HFF-Myc (cell line): ENCODE results near the gene LTBP2.

ENCODE experiments used
- DNase-seq: peaks from one replicate; pipeline ENCODE4 v3.0.0-alpha.2; 2011; ENCODE audit warnings: low read depth; ENCODE audit errors: extremely low read depth
- H3K4me3 ChIP-seq: replicated peaks from 2 replicates; pipeline ENCODE4 v1.5.1; 2011; ENCODE audit warnings: low read depth, mild to moderate bottlenecking, control low read depth, low read length
- CTCF ChIP-seq: IDR thresholded peaks from 2 replicates; pipeline ENCODE4 v1.5.1; 2012; ENCODE audit warnings: mild to moderate bottlenecking, low read depth, low read length, control low read depth; ENCODE audit errors: missing control alignments

The LTBP2 gene

DNA sequence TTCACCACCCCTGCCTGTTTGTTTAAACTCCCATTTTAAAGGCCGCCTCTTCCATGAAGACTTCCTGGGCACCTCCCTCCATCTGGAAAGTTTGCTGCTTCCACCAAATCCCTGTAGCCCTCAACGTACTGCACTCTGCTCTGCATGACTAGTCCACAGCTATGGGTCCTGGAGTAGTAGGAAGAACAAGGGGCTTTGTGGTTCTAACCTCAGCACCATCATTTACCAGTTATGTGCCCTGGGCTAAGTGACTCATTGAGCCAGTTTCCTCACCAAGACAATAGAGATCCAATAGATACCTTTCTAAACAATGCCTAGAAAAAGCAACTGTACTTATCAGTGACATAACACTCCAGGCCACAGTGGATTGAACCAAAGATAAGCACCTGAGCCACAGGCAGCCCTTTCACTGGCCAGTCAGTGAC is 8.5 kb upstream of the LTBP2 start:
- H3K4me3 ChIP-seq, result no peak overlapping the region
- peak; percentile 81 for DNase-seq
- no peak for TF ChIP-seq CTCF

DNA sequence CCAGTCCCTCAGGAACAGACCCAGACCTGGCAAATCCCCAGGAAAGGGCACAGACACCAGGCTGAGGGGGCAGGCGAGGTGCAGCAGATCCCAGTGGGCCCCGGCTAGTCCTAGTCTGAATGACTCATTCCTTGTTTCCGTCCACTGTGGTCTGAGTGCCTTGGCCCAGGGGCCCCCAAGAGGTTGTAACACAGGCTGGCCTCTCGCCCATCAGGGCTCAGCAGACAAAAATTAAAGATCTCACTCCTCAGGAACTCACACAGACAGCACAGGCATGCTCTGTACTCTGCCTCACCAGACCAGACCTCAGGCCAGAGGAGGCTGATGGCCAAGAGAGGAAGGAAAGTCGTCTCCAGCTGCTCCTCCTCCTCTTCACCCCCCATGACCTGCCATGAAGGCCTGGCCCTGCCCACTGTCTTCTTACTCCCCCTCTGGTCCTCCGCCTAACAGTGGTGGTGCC is 7.7 kb upstream of the LTBP2 start:
- DNase-seq, result peak; percentile 75
- TF ChIP-seq CTCF, result no peak
- no peak overlapping the region for H3K4me3 ChIP-seq

DNA sequence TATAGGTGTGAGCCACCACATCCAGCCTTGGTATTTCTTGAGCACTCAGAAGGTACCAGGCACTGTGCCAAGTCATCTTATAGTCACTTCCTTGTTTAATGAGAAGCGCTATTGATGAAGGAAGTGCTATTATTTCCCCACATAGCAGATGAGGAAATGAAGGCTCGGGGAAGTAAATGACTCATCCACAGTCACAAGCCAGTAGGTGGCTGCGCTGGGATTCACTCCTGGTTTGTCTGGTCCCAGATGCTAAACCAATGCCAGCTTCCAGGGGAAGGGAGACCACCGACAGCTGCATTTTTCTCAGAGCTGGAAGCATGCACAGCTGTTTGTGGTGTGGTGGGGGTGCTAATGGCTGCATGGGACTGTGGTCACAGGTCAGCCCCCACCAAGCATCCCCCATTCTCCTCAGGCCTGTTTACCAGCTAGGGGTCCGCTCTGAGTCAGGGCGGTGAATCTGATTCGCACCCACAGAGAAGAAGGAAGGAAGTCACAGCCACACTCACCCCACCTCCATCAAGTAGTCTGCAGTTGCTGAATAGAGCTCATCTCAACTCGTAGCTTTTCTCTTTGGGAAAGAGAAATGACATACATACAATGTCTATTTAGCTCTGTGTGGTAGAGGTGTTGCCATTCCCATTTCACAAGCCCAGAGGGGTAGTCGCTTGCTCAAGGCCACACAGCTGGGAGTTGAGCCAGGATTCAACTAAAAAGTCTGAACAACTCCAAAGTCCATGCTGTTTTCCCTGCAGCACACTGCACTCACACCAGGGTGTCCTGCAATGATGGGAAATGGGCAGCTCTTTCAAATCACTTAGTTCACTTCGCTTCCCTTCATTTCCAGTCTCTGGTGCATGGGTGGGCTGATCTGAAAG is 6.3 kb upstream of the LTBP2 start:
- TF ChIP-seq CTCF, result no peak
- no peak overlapping the region for H3K4me3 ChIP-seq
- peak; percentile 77 for DNase-seq

- no peak for DNase-seq
- H3K4me3 ChIP-seq, result no peak overlapping the region
- no peak for TF ChIP-seq CTCF
Observed at GRCh38 chr14:74616996-74617700, 5.1 kb upstream of the LTBP2 start.

DNA sequence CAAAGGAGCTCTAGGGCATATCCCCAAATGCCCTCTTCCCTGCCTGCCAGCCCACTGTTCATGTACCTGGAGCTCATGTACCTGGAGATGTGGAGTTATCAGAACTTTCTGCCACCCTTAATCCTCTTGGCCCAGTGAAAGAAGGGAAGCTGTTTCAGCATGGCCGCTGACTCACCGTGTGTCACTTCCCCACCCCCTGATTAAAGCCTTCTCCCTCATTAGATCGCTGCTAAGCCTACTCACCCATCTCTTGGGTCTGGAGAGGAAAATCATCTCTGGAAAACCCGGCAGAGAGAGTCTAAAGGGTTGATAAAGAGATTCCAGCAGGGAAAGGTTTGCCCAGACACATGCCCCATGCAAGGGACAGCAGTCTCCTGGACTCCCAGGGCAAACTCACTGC is 4.5 kb upstream of the LTBP2 start:
- no peak for DNase-seq
- no peak overlapping the region for H3K4me3 ChIP-seq
- TF ChIP-seq CTCF, result no peak

GRCh38 chr14:74615735-74616134 is 3.7 kb upstream of the LTBP2 start:
- no peak overlapping the region for H3K4me3 ChIP-seq
- no peak for DNase-seq
- TF ChIP-seq CTCF, result no peak
